Activated gamma-delta T cell (primary cell): ENCODE data around the gene XIST.
"Not testable (repeated sequence)": the region's sequence is repeated elsewhere in the genome, so short reads cannot be mapped to it uniquely, and the experiment has no call there.

ENCODE experiments used
- DNase-seq: peaks from one replicate; lab custom pipeline; 2025; lab: John Stamatoyannopoulos, UW
- total RNA-seq, 2 donors: gene quantifications; one replicate each; lab custom pipeline; 2026; lab: John Stamatoyannopoulos, UW

XIST gene
- total RNA-seq: 4.6 to 356 reads per million in 2 donors

- no peak for DNase-seq
Observed at GRCh38 chrX:73852467-73852866, at the start of gene XIST. Gene XIST (minus strand): TSS chrX:73852714.

- not testable (repeated sequence) for DNase-seq
Observed at GRCh38 chrX:73898315-73898714, 45.8 kb upstream of the XIST start.

GRCh38 chrX:73892515-73893090 is 40.1 kb upstream of the XIST start:
- not testable (repeated sequence) for DNase-seq

GRCh38 chrX:73882260-73882659 is 29.7 kb upstream of the XIST start:
- peak; percentile 8 for DNase-seq

GRCh38 chrX:73877687-73878086 is 25.2 kb upstream of the XIST start:
- DNase-seq: no peak

GRCh38 chrX:73876911-73877310 is 24.4 kb upstream of the XIST start:
- no peak for DNase-seq

- DNase-seq: no peak
Observed at GRCh38 chrX:73868916-73869315, 16.4 kb upstream of the XIST start.

- no peak for DNase-seq
Observed at GRCh38 chrX:73867144-73867543, 14.6 kb upstream of the XIST start.

GRCh38 chrX:73863852-73864251 is 11.3 kb upstream of the XIST start:
- no peak for DNase-seq

- DNase-seq: no peak
Observed at GRCh38 chrX:73863268-73863667, 10.8 kb upstream of the XIST start.

- DNase-seq: no peak
Observed at GRCh38 chrX:73859622-73860021, 7.1 kb upstream of the XIST start.

- DNase-seq: no peak
Observed at GRCh38 chrX:73855546-73855945, 3.0 kb upstream of the XIST start.

GRCh38 chrX:73852022-73852421 is 492 bp downstream of the XIST start:
- DNase-seq: no peak

- DNase-seq: peak; percentile 12
Observed at GRCh38 chrX:73851014-73852009, 1.2 kb downstream of the XIST start.

GRCh38 chrX:73850124-73851013 is 2.1 kb downstream of the XIST start:
- DNase-seq: peak; percentile 5

- no peak for DNase-seq
Observed at GRCh38 chrX:73849073-73849472, 3.4 kb downstream of the XIST start.

- no peak for DNase-seq
Observed at GRCh38 chrX:73847991-73848390, 4.5 kb downstream of the XIST start.

GRCh38 chrX:73847100-73847499 is 5.4 kb downstream of the XIST start:
- no peak for DNase-seq

- DNase-seq: no peak
Observed at GRCh38 chrX:73842541-73843234, 9.8 kb downstream of the XIST start.

GRCh38 chrX:73841337-73841736 is 11.2 kb downstream of the XIST start:
- no peak for DNase-seq

- DNase-seq: no peak
Observed at GRCh38 chrX:73840120-73840924, 12.2 kb downstream of the XIST start.
